ENCODE measurements around the gene HCRTR1. TPM values are rescaled to one million over a fixed set of nuclear protein-coding genes. Genes with fewer than 3 reads are reported as not detected.

Gene HCRTR1
- total RNA-seq, 1 experiment from 2014 or later: not detected

DNA sequence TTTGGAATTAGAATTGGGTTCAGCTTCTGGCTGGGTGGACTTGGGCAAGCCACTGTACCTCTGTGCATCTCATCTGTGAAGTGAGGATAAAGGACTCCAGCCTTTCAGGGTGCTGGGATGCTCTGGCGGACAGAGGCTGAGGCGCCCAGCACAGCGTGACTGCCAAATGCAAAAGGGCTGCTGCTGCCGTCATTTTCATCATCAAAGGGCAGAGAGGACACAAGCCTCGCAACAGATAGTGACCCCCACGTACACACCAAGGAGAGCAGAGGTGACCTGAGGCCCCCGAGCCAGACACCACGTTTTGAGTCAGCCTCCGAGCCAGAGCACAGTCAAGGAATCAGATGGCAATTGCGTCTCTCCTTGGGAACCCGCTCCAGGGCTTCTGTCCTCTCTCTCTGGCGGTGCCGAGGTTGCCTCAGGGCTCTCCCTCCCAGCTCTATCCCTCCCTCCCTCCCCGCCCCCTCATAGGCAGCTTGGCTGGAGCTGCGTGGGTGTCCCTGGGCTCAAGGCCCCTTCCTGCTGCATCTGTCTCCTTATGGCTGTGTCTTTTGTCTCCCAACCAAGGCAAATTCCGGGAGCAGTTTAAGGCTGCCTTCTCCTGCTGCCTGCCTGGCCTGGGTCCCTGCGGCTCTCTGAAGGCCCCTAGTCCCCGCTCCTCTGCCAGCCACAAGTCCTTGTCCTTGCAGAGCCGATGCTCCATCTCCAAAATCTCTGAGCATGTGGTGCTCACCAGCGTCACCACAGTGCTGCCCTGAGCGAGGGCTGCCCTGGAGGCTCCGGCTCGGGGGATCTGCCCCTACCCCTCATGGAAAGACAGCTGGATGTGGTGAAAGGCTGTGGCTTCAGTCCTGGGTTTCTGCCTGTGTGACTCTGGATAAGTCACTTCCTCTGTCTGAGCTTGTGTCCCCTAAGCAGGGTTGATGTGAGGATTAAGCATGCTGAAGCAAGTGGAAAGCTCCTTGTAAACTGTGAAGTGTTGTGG lies 9.0 kb downstream of the HCRTR1 start:
- Histone ChIP-seq H4K20me1 (ENCODE audit: low read length) (no peaks in the 10 kb centered on the region), H3K79me2 (ENCODE audit: low read length) (no peaks in the 10 kb centered on the region), H2AFZ (ENCODE audit: low read length) (no peak overlapping the region), H3K4me2 (ENCODE audit: low read length) (no peak overlapping the region), H3F3A (ENCODE audit: low read length, unreplicated experiment) (no peaks in the 10 kb centered on the region), H3K9me2 (replicated peaks; ENCODE audit: low read length) (no peaks in the 10 kb centered on the region), H3K9ac (ENCODE audit: low read length) (no peak overlapping the region), H3K27me3 (ENCODE audit: low read length) (no peaks in the 10 kb centered on the region), H3K9me3 (ENCODE audit: low read length) (no peaks in the 10 kb centered on the region), H3K36me3 (ENCODE audit: low read depth, low read length) (peaks cover 6% of the 10 kb centered on the region; the same call in 1 of the 2 replicates), H3K4me3 (ENCODE audit: low read length) (no peak overlapping the region), H3K4me1 (ENCODE audit: insufficient read depth, low read length) (no peaks in the 10 kb centered on the region), H3K27ac (ENCODE audit: low read length) (no peak overlapping the region)
- no peak for TF ChIP-seq EZH2 (IDR thresholded peaks at IDR 0.05; ENCODE audit: low read length, unreplicated experiment)
- TF ChIP-seq, protein P1, sequence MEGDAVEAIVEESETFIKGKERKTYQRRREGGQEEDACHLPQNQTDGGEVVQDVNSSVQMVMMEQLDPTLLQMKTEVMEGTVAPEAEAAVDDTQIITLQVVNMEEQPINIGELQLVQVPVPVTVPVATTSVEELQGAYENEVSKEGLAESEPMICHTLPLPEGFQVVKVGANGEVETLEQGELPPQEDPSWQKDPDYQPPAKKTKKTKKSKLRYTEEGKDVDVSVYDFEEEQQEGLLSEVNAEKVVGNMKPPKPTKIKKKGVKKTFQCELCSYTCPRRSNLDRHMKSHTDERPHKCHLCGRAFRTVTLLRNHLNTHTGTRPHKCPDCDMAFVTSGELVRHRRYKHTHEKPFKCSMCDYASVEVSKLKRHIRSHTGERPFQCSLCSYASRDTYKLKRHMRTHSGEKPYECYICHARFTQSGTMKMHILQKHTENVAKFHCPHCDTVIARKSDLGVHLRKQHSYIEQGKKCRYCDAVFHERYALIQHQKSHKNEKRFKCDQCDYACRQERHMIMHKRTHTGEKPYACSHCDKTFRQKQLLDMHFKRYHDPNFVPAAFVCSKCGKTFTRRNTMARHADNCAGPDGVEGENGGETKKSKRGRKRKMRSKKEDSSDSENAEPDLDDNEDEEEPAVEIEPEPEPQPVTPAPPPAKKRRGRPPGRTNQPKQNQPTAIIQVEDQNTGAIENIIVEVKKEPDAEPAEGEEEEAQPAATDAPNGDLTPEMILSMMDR (conservative IDR thresholded peaks at IDR 0.05; ENCODE audit: low read depth, low read length): no peak
- no peak for TF ChIP-seq EZH2phosphoT487 (IDR thresholded peaks at IDR 0.05; ENCODE audit: borderline replicate concordance, low read length)
- BruUV-seq (replicated peaks): no TSS peak
- no peak for ATAC-seq
- CTCF ChIA-PET: no interaction called here
- intact Hi-C loops (cut with micrococcal nuclease): no loop called here
- DNase-seq: no peak
- POLR2A ChIA-PET (ENCODE audit: unreplicated experiment): no interaction called here

DNA sequence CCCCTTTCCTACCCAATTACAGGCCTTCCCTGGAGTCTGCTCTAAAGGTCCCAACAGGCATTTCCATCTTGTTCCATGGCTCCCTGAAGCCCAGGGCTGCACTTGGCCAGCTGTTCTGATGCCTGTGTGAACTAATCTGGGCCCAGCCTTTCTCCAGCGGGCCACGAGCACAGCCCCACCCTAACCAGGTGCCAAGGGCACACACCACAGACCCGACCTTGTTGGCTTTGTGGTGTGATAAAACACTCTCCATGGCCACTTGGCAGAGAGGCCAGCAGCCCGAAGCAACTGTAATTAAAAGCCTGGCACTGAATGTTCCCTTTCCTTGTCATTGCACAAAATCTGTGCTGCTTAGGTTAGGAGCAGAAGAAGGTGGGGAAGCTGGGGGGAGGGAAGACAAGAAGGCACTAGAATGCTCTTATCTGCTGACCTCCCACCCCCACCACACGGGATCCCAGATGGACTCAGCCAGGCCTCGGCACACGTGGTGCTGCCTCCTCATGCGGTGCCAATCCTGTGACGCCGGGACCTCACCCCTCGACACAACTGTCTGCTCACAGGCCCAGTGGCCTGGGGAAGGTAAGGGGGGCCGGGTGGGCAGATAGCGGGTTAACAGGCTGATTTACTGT lies 9.9 kb downstream of the HCRTR1 start:
- H3K4me2 ChIP-seq (ENCODE audit: low read length): no peak overlapping the region
- H4K20me1 ChIP-seq (ENCODE audit: low read length): no peaks in the 10 kb centered on the region
- no peak overlapping the region for H3K9ac ChIP-seq (ENCODE audit: low read length)
- no TSS peak for BruUV-seq (replicated peaks)
- no peaks in the 10 kb centered on the region for H3K79me2 ChIP-seq (ENCODE audit: low read length)
- CTCF ChIA-PET: no interaction called here
- no peaks in the 10 kb centered on the region for H3K9me3 ChIP-seq (ENCODE audit: low read length)
- H3K27me3 ChIP-seq (ENCODE audit: low read length): no peaks in the 10 kb centered on the region
- H3F3A ChIP-seq (ENCODE audit: low read length, unreplicated experiment): no peaks in the 10 kb centered on the region
- no peak overlapping the region for H2AFZ ChIP-seq (ENCODE audit: low read length)
- ATAC-seq (no peak), DNase-seq (no peak)
- no peaks in the 10 kb centered on the region for H3K4me1 ChIP-seq (ENCODE audit: insufficient read depth, low read length)
- no peaks in the 10 kb centered on the region for H3K9me2 ChIP-seq (replicated peaks; ENCODE audit: low read length)
- H3K36me3 ChIP-seq (ENCODE audit: low read depth, low read length): peaks cover 10% of the 10 kb centered on the region; the same call in 1 of the 2 replicates
- TF ChIP-seq, protein P1 (conservative IDR thresholded peaks at IDR 0.05; ENCODE audit: low read depth, low read length): no peak
- TF ChIP-seq EZH2 (IDR thresholded peaks at IDR 0.05; ENCODE audit: low read length, unreplicated experiment) (no peak), EZH2phosphoT487 (IDR thresholded peaks at IDR 0.05; ENCODE audit: borderline replicate concordance, low read length) (no peak)
- no peak overlapping the region for H3K4me3 ChIP-seq (ENCODE audit: low read length)
- POLR2A ChIA-PET (ENCODE audit: unreplicated experiment): no interaction called here
- intact Hi-C loops (cut with micrococcal nuclease): no loop called here
- no peak overlapping the region for H3K27ac ChIP-seq (ENCODE audit: low read length)
